ENCODE data around the gene GRPEL2.
A peak's percentile ranks its signal among the peaks of the same experiment; 100 is the strongest.

The GRPEL2 gene

GRCh38 chr5:149345147-149345891 is at the start of gene GRPEL2:
Gene GRPEL2, plus strand, starts transcription at chr5:149345499. Its CDS starts 41 bp downstream, at chr5:149345540.
- DNase-seq (ENCODE audit: low spot score) = peak; percentile 97

- no peak for DNase-seq (ENCODE audit: low spot score)
Measured at GRCh38 chr5:149297340-149298025, 47.8 kb upstream of the GRPEL2 start.

GRCh38 chr5:149298163-149298562 is 47.1 kb upstream of the GRPEL2 start:
- DNase-seq (ENCODE audit: low spot score) = no peak

GRCh38 chr5:149298842-149299404 is 46.4 kb upstream of the GRPEL2 start:
- DNase-seq (ENCODE audit: low spot score) = no peak

- no peak for DNase-seq (ENCODE audit: low spot score)
Measured at GRCh38 chr5:149299451-149300054, 45.7 kb upstream of the GRPEL2 start.

GRCh38 chr5:149300441-149300840 is 44.9 kb upstream of the GRPEL2 start:
- DNase-seq (ENCODE audit: low spot score) = no peak

- DNase-seq (ENCODE audit: low spot score) = no peak
Measured at GRCh38 chr5:149301049-149301743, 44.1 kb upstream of the GRPEL2 start.

GRCh38 chr5:149301744-149302380 is 43.4 kb upstream of the GRPEL2 start:
- no peak for DNase-seq (ENCODE audit: low spot score)

- no peak for DNase-seq (ENCODE audit: low spot score)
Measured at GRCh38 chr5:149302641-149303040, 42.7 kb upstream of the GRPEL2 start.

GRCh38 chr5:149303210-149303609 is 42.1 kb upstream of the GRPEL2 start:
- no peak for DNase-seq (ENCODE audit: low spot score)

GRCh38 chr5:149304195-149305078 is 40.9 kb upstream of the GRPEL2 start:
- no peak for DNase-seq (ENCODE audit: low spot score)

GRCh38 chr5:149309354-149309753 is 35.9 kb upstream of the GRPEL2 start:
- DNase-seq (ENCODE audit: low spot score) = no peak

GRCh38 chr5:149310488-149310887 is 34.8 kb upstream of the GRPEL2 start:
- no peak for DNase-seq (ENCODE audit: low spot score)

- peak; percentile 41 for DNase-seq (ENCODE audit: low spot score)
Measured at GRCh38 chr5:149310947-149311658, 34.2 kb upstream of the GRPEL2 start.

- no peak for DNase-seq (ENCODE audit: low spot score)
Measured at GRCh38 chr5:149313151-149313841, 32.0 kb upstream of the GRPEL2 start.

GRCh38 chr5:149314571-149315111 is 30.7 kb upstream of the GRPEL2 start:
- no peak for DNase-seq (ENCODE audit: low spot score)

GRCh38 chr5:149315753-149316152 is 29.5 kb upstream of the GRPEL2 start:
- DNase-seq (ENCODE audit: low spot score) = no peak

GRCh38 chr5:149317281-149318048 is 27.8 kb upstream of the GRPEL2 start:
- DNase-seq (ENCODE audit: low spot score) = peak; percentile 58

Data from AG08396 (cell line).